Neural progenitor cell (in vitro differentiated cells): ENCODE data around the gene CCDC110.

Experiments used
- CTCF ChIP-seq: fragments of 200-600 bp; sonication (generic); IDR thresholded peaks from 2 replicates; pipeline ENCODE4 v1.5.1; 2017; ENCODE audit warnings: antibody characterized with exemption, mild to moderate bottlenecking
- EZH2 ChIP-seq: fragments of 200-600 bp; sonication (generic); IDR thresholded peaks from 2 replicates; pipeline ENCODE4 v1.6.1; 2017; ENCODE audit warnings: antibody characterized with exemption, mild to moderate bottlenecking, moderate library complexity

DNA sequence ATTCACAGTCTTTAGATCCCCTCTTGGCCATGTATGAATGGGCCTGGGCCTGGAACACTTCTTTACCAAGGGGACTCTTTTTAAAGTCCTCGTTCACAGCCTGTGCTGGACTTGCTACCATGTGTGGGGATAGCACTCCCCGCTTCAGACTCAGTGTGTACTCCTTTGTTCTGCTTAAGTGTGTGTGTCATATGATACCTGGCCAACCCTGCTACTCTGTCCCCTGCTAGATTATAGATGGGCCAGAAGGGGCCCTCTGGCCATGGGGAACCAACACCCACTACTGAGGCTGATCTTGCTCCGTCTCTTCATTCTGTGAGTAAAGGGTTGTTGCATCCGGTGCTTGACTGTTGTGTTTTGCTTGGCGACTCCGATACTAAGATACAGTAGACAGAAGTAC, 8.0 kb downstream of the CCDC110 start:
- no peak for TF ChIP-seq CTCF
- no peak for TF ChIP-seq EZH2
